OCI-LY7 (cell line): ENCODE results near the gene HS2ST1.

ENCODE experiments used
- EZH2phosphoT487 ChIP-seq: fragments of 200-600 bp; sonication (generic); IDR thresholded peaks from 2 replicates; pipeline ENCODE4 v1.6.1; 2018; ENCODE audit warnings: low read depth, borderline replicate concordance, mild to moderate bottlenecking, mixed run types, antibody characterized with exemption, low read length, moderate library complexity, mixed read lengths
- TF ChIP-seq, protein P1 (sequence below): fragments of 200-600 bp; sonication (generic); conservative IDR thresholded peaks from 2 replicates; pipeline ENCODE4 v1.5.1; 2014; ENCODE audit warnings: mild to moderate bottlenecking, antibody characterized with exemption, low read length, moderate library complexity, mixed read lengths

GRCh38 chr1:87046951-87047350 is 132.5 kb downstream of the HS2ST1 start:
- TF ChIP-seq, protein P1, sequence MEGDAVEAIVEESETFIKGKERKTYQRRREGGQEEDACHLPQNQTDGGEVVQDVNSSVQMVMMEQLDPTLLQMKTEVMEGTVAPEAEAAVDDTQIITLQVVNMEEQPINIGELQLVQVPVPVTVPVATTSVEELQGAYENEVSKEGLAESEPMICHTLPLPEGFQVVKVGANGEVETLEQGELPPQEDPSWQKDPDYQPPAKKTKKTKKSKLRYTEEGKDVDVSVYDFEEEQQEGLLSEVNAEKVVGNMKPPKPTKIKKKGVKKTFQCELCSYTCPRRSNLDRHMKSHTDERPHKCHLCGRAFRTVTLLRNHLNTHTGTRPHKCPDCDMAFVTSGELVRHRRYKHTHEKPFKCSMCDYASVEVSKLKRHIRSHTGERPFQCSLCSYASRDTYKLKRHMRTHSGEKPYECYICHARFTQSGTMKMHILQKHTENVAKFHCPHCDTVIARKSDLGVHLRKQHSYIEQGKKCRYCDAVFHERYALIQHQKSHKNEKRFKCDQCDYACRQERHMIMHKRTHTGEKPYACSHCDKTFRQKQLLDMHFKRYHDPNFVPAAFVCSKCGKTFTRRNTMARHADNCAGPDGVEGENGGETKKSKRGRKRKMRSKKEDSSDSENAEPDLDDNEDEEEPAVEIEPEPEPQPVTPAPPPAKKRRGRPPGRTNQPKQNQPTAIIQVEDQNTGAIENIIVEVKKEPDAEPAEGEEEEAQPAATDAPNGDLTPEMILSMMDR, result no peak
- no peak for TF ChIP-seq EZH2phosphoT487
